HEK293 (cell line): ENCODE data around the gene RYR2.
"Not testable (repeated sequence)": the region's sequence is repeated elsewhere in the genome, so short reads cannot be mapped to it uniquely, and the experiment has no call there.

ENCODE experiments used
- CTCF ChIA-PET: fragments of 350-600 bp; formaldehyde crosslinking; extraction: SDS; loops from one replicate; lab custom pipeline; 2021; ENCODE audit warnings: antibody characterized with exemption; lab: Yijun Ruan, JAX
- POLR2A ChIA-PET: fragments of 300-600 bp; formaldehyde crosslinking; extraction: SDS; loops from one replicate; lab custom pipeline; 2020; ENCODE audit warnings: antibody characterized with exemption, inconsistent platforms; lab: Yijun Ruan, JAX
- H3K27ac ChIP-seq: fragments of 200-500 bp; sonication (Bioruptor generic); 2 replicates; pipeline ENCODE4 v1.5.1; 2014; ENCODE audit warnings: low read depth, low read length, control low read depth, inconsistent platforms; ENCODE audit errors: extremely low read depth
- H3K36me3 ChIP-seq, 2 experiments: fragments of 200-500 bp in 1 of 2; sonication (Bioruptor generic) in 1 of 2; 1 replicate in 1 of 2; 2 replicates in 1 of 2; pipeline ENCODE4 v1.5.1; 2014 to 2017; ENCODE audit warnings: inconsistent platforms in 2 of 2, low read length in 2 of 2; ENCODE audit not compliant: control insufficient read depth in 2 of 2, insufficient read depth in 1 of 2
- H3K4me1 ChIP-seq: fragments of 200-500 bp; sonication (Bioruptor generic); 2 replicates; pipeline ENCODE4 v1.5.1; 2014; ENCODE audit warnings: mild to moderate bottlenecking, low read length, inconsistent platforms; ENCODE audit not compliant: control insufficient read depth, insufficient read depth
- H3K4me3 ChIP-seq: 2 replicates; pipeline ENCODE4 v1.5.1; 2011; ENCODE audit warnings: low read depth, mild to moderate bottlenecking, control low read depth, low read length, moderate library complexity
- H3K9me3 ChIP-seq: fragments of 200-500 bp; sonication (Bioruptor generic); 2 replicates; pipeline ENCODE4 v1.5.1; 2014; ENCODE audit warnings: low read depth, low read length, inconsistent platforms; ENCODE audit not compliant: control insufficient read depth, insufficient read depth
- GLIS2 ChIP-seq: fragments of 450-650 bp; formaldehyde crosslinking; IDR thresholded peaks from 2 replicates; pipeline ENCODE4 v1.5.1; 2016; ENCODE audit warnings: missing biosample characterization, missing genetic modification characterization
- INSM2 ChIP-seq: fragments of 450-650 bp; formaldehyde crosslinking; IDR thresholded peaks from 2 replicates; pipeline ENCODE4 v1.5.1; 2016; ENCODE audit warnings: missing biosample characterization, missing genetic modification characterization
- MEIS1 ChIP-seq: sonication (generic); formaldehyde crosslinking; IDR thresholded peaks from 2 replicates; pipeline ENCODE4 v1.8.1; 2022; ENCODE audit warnings: missing genetic modification reagents, mild to moderate bottlenecking, borderline replicate concordance
- TCF7L2 ChIP-seq: IDR thresholded peaks from 2 replicates; pipeline ENCODE4 v1.6.1; 2011; ENCODE audit warnings: low read depth, mild to moderate bottlenecking, inconsistent platforms, low read length, moderate library complexity, borderline replicate concordance
- TSHZ1 ChIP-seq: fragments of 450-650 bp; formaldehyde crosslinking; IDR thresholded peaks from 2 replicates; pipeline ENCODE4 v1.5.1; 2016; ENCODE audit warnings: missing biosample characterization, missing genetic modification characterization, borderline replicate concordance
- WT1 ChIP-seq: fragments of 450-650 bp; formaldehyde crosslinking; IDR thresholded peaks from 2 replicates; pipeline ENCODE4 v1.5.1; 2016; ENCODE audit warnings: missing biosample characterization, missing genetic modification characterization
- ZBTB6 ChIP-seq: fragments of 450-650 bp; formaldehyde crosslinking; IDR thresholded peaks from 2 replicates; pipeline ENCODE4 v1.5.1; 2017; ENCODE audit warnings: missing biosample characterization, missing genetic modification characterization
- ZNF26 ChIP-seq: fragments of 450-650 bp; formaldehyde crosslinking; IDR thresholded peaks from 2 replicates; pipeline ENCODE4 v1.5.1; 2016; ENCODE audit warnings: missing biosample characterization, missing genetic modification characterization
- ZNF37A ChIP-seq: fragments of 450-650 bp; IDR thresholded peaks from 2 replicates; pipeline ENCODE4 v1.5.1; 2018; ENCODE audit warnings: missing biosample characterization, missing genetic modification characterization
- ZNF548 ChIP-seq: fragments of 450-650 bp; formaldehyde crosslinking; IDR thresholded peaks from 2 replicates; pipeline ENCODE4 v1.5.1; 2016; ENCODE audit warnings: missing biosample characterization, missing genetic modification characterization
- ZNF610 ChIP-seq: fragments of 450-650 bp; formaldehyde crosslinking; IDR thresholded peaks from 2 replicates; pipeline ENCODE4 v1.5.1; 2016; ENCODE audit warnings: missing biosample characterization, missing genetic modification characterization, borderline replicate concordance
- ZNF626 ChIP-seq: fragments of 450-650 bp; sonication (Bioruptor Pico); formaldehyde crosslinking; IDR thresholded peaks from 2 replicates; pipeline ENCODE4 v1.5.1; 2018; ENCODE audit warnings: missing biosample characterization, missing genetic modification characterization, inconsistent platforms

RYR2 gene

GRCh38 chr1:237817277-237817676 lies 775.3 kb downstream of the RYR2 start:
- TF ChIP-seq MEIS1 (CRISPR knock-in tag): no peak
- no peak for TF ChIP-seq ZBTB6 (tag by site-specific recombination)
- TF ChIP-seq ZNF37A (tag by site-specific recombination): no peak
- no peak for TF ChIP-seq ZNF626 (tag by site-specific recombination)
- TF ChIP-seq GLIS2 (tag by site-specific recombination): no peak
- TF ChIP-seq ZNF26: no peak
- TF ChIP-seq WT1 (tag by site-specific recombination): no peak
- TF ChIP-seq ZNF548 (tag by site-specific recombination): no peak
- no peak for TF ChIP-seq ZNF610 (tag by site-specific recombination)
- no peaks in the 10 kb centered on the region for H3K4me1 ChIP-seq
- no peaks in the 10 kb centered on the region for H3K9me3 ChIP-seq
- CTCF ChIA-PET: interaction anchor here (0.5 to 3.2 kb wide), 10 partner anchors 10 to 268 kb away, joined by 3 to 20 read pairs (median 4); no protein-coding TSS in a partner anchor
- H3K36me3 ChIP-seq: no peaks in the 10 kb centered on the region
- POLR2A ChIA-PET: no interaction called here
- no peak overlapping the region for H3K4me3 ChIP-seq
- H3K27ac ChIP-seq: no peak overlapping the region

- not testable (repeated sequence) for H3K4me3 ChIP-seq, H3K4me1 ChIP-seq, H3K27ac ChIP-seq, H3K9me3 ChIP-seq, H3K36me3 ChIP-seq
- ChIA-PET POLR2A (interaction anchor here (0.6 kb wide), 1 partner anchor 65 kb away, joined by 3 read pairs; no protein-coding TSS in a partner anchor), CTCF (interaction anchor here (0.7 to 1.7 kb wide), 3 partner anchors 14 to 157 kb away, joined by 3 to 4 read pairs (median 4); no protein-coding TSS in a partner anchor)
Measured at GRCh38 chr1:237820634-237821033, 778.6 kb downstream of the RYR2 start.

GRCh38 chr1:237832858-237833257 lies 790.9 kb downstream of the RYR2 start:
- H3K36me3 ChIP-seq: no peaks in the 10 kb centered on the region
- no peak for TF ChIP-seq GLIS2 (tag by site-specific recombination)
- no peak for TF ChIP-seq INSM2 (tag by site-specific recombination)
- TF ChIP-seq TCF7L2: no peak
- TF ChIP-seq TSHZ1 (tag by site-specific recombination): no peak
- TF ChIP-seq, all 188 proteins: peak for 0
- CTCF ChIA-PET: interaction anchor here (0.7 to 1.5 kb wide), 3 partner anchors 15 to 38 kb away, joined by 3 to 16 read pairs (median 3); no protein-coding TSS in a partner anchor
- no peaks in the 10 kb centered on the region for H3K9me3 ChIP-seq
- no peak overlapping the region for H3K4me3 ChIP-seq
- H3K4me1 ChIP-seq: no peaks in the 10 kb centered on the region
- H3K27ac ChIP-seq: no peak overlapping the region
- POLR2A ChIA-PET: no interaction called here
